Subcutaneous abdominal adipose tissue (tissue), 5 donors: Measurements from ENCODE around the gene GIT1.

Source experiments
- H3K27ac ChIP-seq: one replicate; pipeline ENCODE4 v1.7.0; 2013; ENCODE audit warnings: low read depth, mild to moderate bottlenecking, inconsistent platforms, low read length, moderate library complexity
- H3K27me3 ChIP-seq, 5 donors: one replicate each; pipeline ENCODE4 v1.7.0; 2013; ENCODE audit warnings: low read length in 5 of 5, inconsistent platforms in 1 of 5; ENCODE audit not compliant: control insufficient read depth in 5 of 5, insufficient read depth in 4 of 5
- H3K36me3 ChIP-seq, 5 donors: one replicate each; pipeline ENCODE4 v1.7.0; 2013; ENCODE audit warnings: low read length in 5 of 5; ENCODE audit not compliant: control insufficient read depth in 5 of 5, insufficient read depth in 5 of 5
- H3K4me1 ChIP-seq, 5 donors: one replicate each; pipeline ENCODE4 v1.7.0; 2013; ENCODE audit warnings: low read length in 5 of 5, mild to moderate bottlenecking in 3 of 5, moderate library complexity in 1 of 5; ENCODE audit not compliant: control insufficient read depth in 5 of 5, insufficient read depth in 5 of 5
- H3K4me3 ChIP-seq, 5 donors: one replicate each; pipeline ENCODE4 v1.7.0; 2013; ENCODE audit warnings: low read length in 5 of 5, low read depth in 1 of 5
- H3K9ac ChIP-seq, 5 donors: one replicate each; pipeline ENCODE4 v1.7.0; 2013; ENCODE audit warnings: low read length in 5 of 5, mild to moderate bottlenecking in 4 of 5, moderate library complexity in 3 of 5
- H3K9me3 ChIP-seq, 5 donors: one replicate each; pipeline ENCODE4 v1.7.0; 2013; ENCODE audit warnings: low read length in 5 of 5; ENCODE audit not compliant: control insufficient read depth in 5 of 5
- donor health status: healthy.
- donor health status: healthy.
- donor health status: healthy.
- donor health status: healthy.
- donor health status: healthy.

Gene GIT1

GRCh38 chr17:29533976-29534375, 55.5 kb downstream of the GIT1 start:
- Histone ChIP-seq H3K27ac (no peak overlapping the region), H3K4me1 (no peaks in the 10 kb centered on the region), H3K9me3 (no peaks in the 10 kb centered on the region), H3K4me3 (no peak overlapping the region), H3K27me3 (no peaks in the 10 kb centered on the region), H3K9ac (no peak overlapping the region), H3K36me3 (peaks cover 21 to 57% (median 37%) of the 10 kb centered on the region in 5 donors)

DNA sequence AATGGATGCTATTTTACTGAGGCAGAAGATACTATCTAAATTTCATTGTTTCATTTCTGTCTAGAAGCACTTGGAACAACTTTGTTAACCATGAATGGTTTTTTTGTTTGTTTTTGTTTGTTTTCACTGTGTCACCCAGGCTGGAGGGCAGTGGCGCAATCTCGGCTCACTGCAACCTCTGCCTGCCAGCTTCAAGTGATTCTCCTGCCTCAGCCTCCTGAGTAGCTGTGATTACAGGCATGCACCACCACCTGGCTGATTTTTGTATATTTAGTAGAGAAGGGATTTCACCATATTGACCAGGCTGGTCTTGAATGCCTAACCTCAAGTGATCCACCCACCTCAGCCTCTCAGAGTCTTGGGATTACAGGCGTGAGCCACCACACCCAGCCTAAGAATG, 63.1 kb downstream of the GIT1 start:
- Histone ChIP-seq H3K4me3 (no peak overlapping the region), H3K9ac (no peak overlapping the region), H3K27me3 (no peaks in the 10 kb centered on the region), H3K4me1 (no peaks in the 10 kb centered on the region), H3K36me3 (peaks cover 25 to 64% (median 42%) of the 10 kb centered on the region in 5 donors), H3K9me3 (no peaks in the 10 kb centered on the region), H3K27ac (no peak overlapping the region)

DNA sequence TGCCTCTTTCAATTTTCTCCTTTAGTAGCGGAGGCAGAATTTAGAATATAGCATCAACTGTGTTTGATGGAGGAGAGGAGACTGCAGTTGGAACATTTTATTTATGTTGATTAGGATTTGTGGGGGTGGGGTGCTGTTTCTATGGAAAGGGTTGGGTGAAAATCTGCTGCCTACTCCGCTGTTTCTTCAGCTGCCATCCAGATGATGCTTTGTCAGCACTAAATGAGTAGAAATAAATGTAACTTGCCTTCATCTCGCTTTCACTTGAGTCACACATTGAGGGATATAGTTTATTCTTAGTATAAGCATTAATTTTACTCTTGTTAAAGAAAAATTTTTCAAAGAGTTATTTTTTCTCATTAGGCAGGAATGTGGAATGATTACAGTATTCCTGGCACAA, 64.8 kb downstream of the GIT1 start:
- no peaks in the 10 kb centered on the region for H3K27me3 ChIP-seq
- no peak overlapping the region for H3K27ac ChIP-seq
- no peak overlapping the region for H3K4me3 ChIP-seq
- H3K36me3 ChIP-seq = peaks cover 18 to 61% (median 45%) of the 10 kb centered on the region in 5 donors
- no peaks in the 10 kb centered on the region for H3K9me3 ChIP-seq
- H3K9ac ChIP-seq = no peak overlapping the region
- no peaks in the 10 kb centered on the region for H3K4me1 ChIP-seq
